H1 (cell line): ENCODE data around the gene SKA3. TPM values are rescaled to one million over a fixed set of nuclear protein-coding genes. Genes with fewer than 3 reads are reported as not detected.

Experiments used
- CTCF ChIA-PET: fragments of 300-600 bp; sonication (Branson Sonifier 250); formaldehyde crosslinking; loops from one replicate; lab custom pipeline; 2021; ENCODE audit not compliant: partially characterized antibody; lab: Charles Lee
- POLR2A ChIA-PET: fragments of 300-600 bp; sonication (Branson Sonifier 250); formaldehyde crosslinking; loops from one replicate; lab custom pipeline; 2021; ENCODE audit warnings: inconsistent platforms; ENCODE audit not compliant: partially characterized antibody; lab: Charles Lee
- DNase-seq, 2 experiments: peaks; one replicate each; pipeline versions ENCODE4 v3.0.0 to v3.0.0-alpha.2; 2010 to 2022; ENCODE audit warnings: low spot score in 2 of 2, low read depth in 1 of 2, mixed read lengths in 1 of 2
- FAIRE-seq: peaks from 2 replicates; lab custom pipeline; 2011; peaks lifted over from hg19 to GRCh38; lab: Jason Lieb, UNC
- H2AFZ ChIP-seq: 2 replicates; pipeline ENCODE4 v1.8.1; 2012; ENCODE audit warnings: low read length, inconsistent platforms
- H2AK5ac ChIP-seq: 2 replicates; pipeline ENCODE4 v1.6.1; 2013; ENCODE audit warnings: low read depth, low read length
- H2BK120ac ChIP-seq: replicated peaks from 2 replicates; pipeline ENCODE3; 2013; ENCODE audit warnings: low read depth, low read length, inconsistent platforms
- H2BK12ac ChIP-seq: 2 replicates; pipeline ENCODE4 v1.6.1; 2013; ENCODE audit warnings: low read depth, low read length
- H2BK15ac ChIP-seq: 2 replicates; pipeline ENCODE4 v1.6.1; 2013; ENCODE audit warnings: low read length
- H2BK20ac ChIP-seq: 2 replicates; pipeline ENCODE4 v1.6.1; 2013; ENCODE audit warnings: low read length
- H2BK5ac ChIP-seq: 2 replicates; pipeline ENCODE4 v1.6.1; 2013; ENCODE audit warnings: low read depth, low read length
- H3K14ac ChIP-seq: 2 replicates; pipeline ENCODE4 v1.6.1; 2013; ENCODE audit warnings: inconsistent platforms; ENCODE audit not compliant: insufficient read length
- H3K18ac ChIP-seq: 2 replicates; pipeline ENCODE4 v1.6.1; 2013; ENCODE audit warnings: low read length; ENCODE audit errors: extremely low read depth
- H3K23ac ChIP-seq: 2 replicates; pipeline ENCODE4 v1.6.1; 2013; ENCODE audit warnings: inconsistent platforms; ENCODE audit not compliant: insufficient read length
- H3K23me2 ChIP-seq: 2 replicates; pipeline ENCODE4 v1.6.1; 2013; ENCODE audit warnings: low read depth, low read length
- H3K27ac ChIP-seq: 2 replicates; pipeline ENCODE4 v1.6.1; 2011; ENCODE audit warnings: low read depth, low read length, inconsistent platforms
- H3K27me3 ChIP-seq, 4 experiments: replicated peaks in 1 of 4; 1 replicate in 1 of 4; 2 replicates in 3 of 4; pipeline versions ENCODE4 v1.6.1 to v1.8.1; 2011 to 2013; ENCODE audit warnings: low read length in 3 of 4, mild to moderate bottlenecking in 3 of 4, inconsistent platforms in 2 of 4, mixed read lengths in 2 of 4, moderate library complexity in 1 of 4; ENCODE audit not compliant: control insufficient read depth in 3 of 4, insufficient read depth in 3 of 4; ENCODE audit errors: extremely low read depth in 1 of 4
- H3K36me3 ChIP-seq, 4 experiments: 2 replicates each; pipeline versions ENCODE4 v1.6.1 to v1.8.1; 2011 to 2013; ENCODE audit warnings: mild to moderate bottlenecking in 4 of 4, low read length in 3 of 4, moderate library complexity in 2 of 4, control low read depth in 1 of 4, inconsistent platforms in 1 of 4; ENCODE audit not compliant: insufficient read depth in 4 of 4, control insufficient read depth in 2 of 4
- H3K4ac ChIP-seq: replicated peaks from 2 replicates; pipeline ENCODE3; 2013; ENCODE audit warnings: low read length, low read depth, mixed read lengths, inconsistent platforms; ENCODE audit not compliant: insufficient read length
- H3K4me1 ChIP-seq, 4 experiments: replicated peaks in 1 of 4; 1 replicate in 1 of 4; 2 replicates in 3 of 4; pipeline versions ENCODE4 v1.6.1 to v1.8.1; 2011 to 2013; ENCODE audit warnings: low read length in 3 of 4, inconsistent platforms in 2 of 4, mixed read lengths in 1 of 4; ENCODE audit not compliant: insufficient read depth in 4 of 4, control insufficient read depth in 3 of 4
- H3K4me2 ChIP-seq, 2 experiments: 2 replicates each; pipeline versions ENCODE4 v1.6.1 to v1.8.1; 2011 to 2013; ENCODE audit warnings: low read depth in 2 of 2, low read length in 2 of 2, control low read depth in 1 of 2, inconsistent platforms in 1 of 2, mild to moderate bottlenecking in 1 of 2; ENCODE audit not compliant: insufficient read depth in 1 of 2
- H3K4me3 ChIP-seq, 4 experiments: fragments of 200-600, 300-600 bp in 1 of 4; sonication (generic), shearing (Covaris generic), sonication (Bioruptor Twin) in 1 of 4; 2 replicates each; pipeline versions ENCODE4 v1.5.1 to v1.8.1; 2011 to 2016; ENCODE audit warnings: low read length in 4 of 4, low read depth in 3 of 4, control low read depth in 2 of 4, inconsistent platforms in 2 of 4, mild to moderate bottlenecking in 2 of 4, mixed read lengths in 1 of 4, moderate library complexity in 1 of 4; ENCODE audit not compliant: insufficient read depth in 2 of 4; ENCODE audit errors: extremely low read depth in 1 of 4
- H3K56ac ChIP-seq: replicated peaks from 2 replicates; pipeline ENCODE3; 2013; ENCODE audit warnings: low read depth, mild to moderate bottlenecking, mixed read lengths, low read length, inconsistent platforms; ENCODE audit not compliant: insufficient read length
- H3K79me1 ChIP-seq: 2 replicates; pipeline ENCODE4 v1.6.1; 2013; ENCODE audit warnings: low read depth, low read length, control low read depth
- H3K79me2 ChIP-seq, 2 experiments: 2 replicates each; pipeline versions ENCODE4 v1.6.1 to v1.8.1; 2012 to 2013; ENCODE audit warnings: low read length in 2 of 2, mild to moderate bottlenecking in 2 of 2, inconsistent platforms in 1 of 2; ENCODE audit not compliant: insufficient read depth in 2 of 2, control insufficient read depth in 1 of 2
- H3K9ac ChIP-seq, 4 experiments: replicated peaks in 1 of 4; 1 replicate in 1 of 4; 2 replicates in 3 of 4; pipeline versions ENCODE4 v1.6.1 to v1.8.1; 2011 to 2013; ENCODE audit warnings: low read depth in 3 of 4, low read length in 3 of 4, control low read depth in 2 of 4, mild to moderate bottlenecking in 2 of 4, moderate library complexity in 2 of 4, inconsistent platforms in 1 of 4; ENCODE audit errors: extremely low read depth in 1 of 4
- H3K9me3 ChIP-seq, 2 experiments: 2 replicates each; pipeline versions ENCODE4 v1.6.1 to v1.8.1; 2012 to 2013; ENCODE audit warnings: mild to moderate bottlenecking in 2 of 2, moderate library complexity in 2 of 2, control low read depth in 1 of 2, inconsistent platforms in 1 of 2, low read depth in 1 of 2, low read length in 1 of 2, mixed read lengths in 1 of 2; ENCODE audit not compliant: insufficient read depth in 2 of 2
- H4K20me1 ChIP-seq, 2 experiments: replicated peaks in 1 of 2; 2 replicates each; pipeline versions ENCODE3 to v1.8.1; 2011 to 2013; ENCODE audit warnings: inconsistent platforms in 2 of 2, low read length in 2 of 2, mild to moderate bottlenecking in 1 of 2; ENCODE audit not compliant: insufficient read depth in 2 of 2, control insufficient read depth in 1 of 2
- H4K5ac ChIP-seq: 2 replicates; pipeline ENCODE4 v1.6.1; 2013; ENCODE audit warnings: low read length, low read depth, mixed read lengths, inconsistent platforms; ENCODE audit not compliant: insufficient read length
- H4K8ac ChIP-seq: 2 replicates; pipeline ENCODE4 v1.8.0; 2013; ENCODE audit warnings: mild to moderate bottlenecking, moderate library complexity, low read length, inconsistent platforms; ENCODE audit not compliant: insufficient read depth; ENCODE audit errors: extremely low read depth
- H4K91ac ChIP-seq: replicated peaks from 2 replicates; pipeline ENCODE3; 2013; ENCODE audit warnings: low read length, mixed read lengths, inconsistent platforms; ENCODE audit not compliant: insufficient read length
- WGBS, 2 experiments: shearing (Covaris generic) in 1 of 2; methylation state at CpG; one replicate each; pipeline versions ENCODE4 v1.1.6 to v1.1.7; 2013 to 2015; ENCODE audit warnings: low lambda C conversion rate in 2 of 2, mixed read lengths in 2 of 2, inconsistent platforms in 1 of 2, low coverage in 1 of 2, missing lambda C conversion rate in 1 of 2; ENCODE audit not compliant: insufficient replicate concordance in 2 of 2, insufficient coverage in 1 of 2, insufficient read length in 1 of 2; ENCODE audit errors: extremely low coverage in 1 of 2, missing lambda C conversion rate in 1 of 2; 5-methylcytosine and 5-hydroxymethylcytosine counted together
- polyA plus RNA-seq, 7 experiments: library from polyadenylated mRNA; depleted of rRNA in 3 of 7; stranded (reverse) in 5 of 7; unstranded in 2 of 7; fragments of >200 nt in 5 of 7; fragments of 200-250 nt in 2 of 7; gene quantifications; 1 replicate in 5 of 7; 2 replicates in 1 of 7; 4 replicates in 1 of 7; pipeline versions ENCODE4 v1.2.1 to v1.2.3, GENCODE V29; 2011 to 2013; ENCODE audit warnings: missing spikeins in 2 of 7, mixed read lengths in 2 of 7
- total RNA-seq: library from RNA; stranded (reverse); fragmentation: NEBNext Ultra II Directional; extraction: Animal tissue kit (Norgen Biotek cat#: 25700); gene quantifications from 2 replicates; pipeline ENCODE4 v1.2.1, GENCODE V29; 2021

SKA3 gene
- total and polyA plus RNA-seq, 2 of the 8 experiments (the other 6 are each of a cell fraction or from before 2014, with no cell fraction given), result 32.3 to 63.7 TPM

- Histone ChIP-seq H2BK20ac (0 out of 2 replicates have a peak overlapping the region, but pooled peaks have one; percentile 49), H3K23ac (no peak overlapping the region), H3K4me3 (no peak overlapping the region), H2BK12ac (no peak overlapping the region), H3K23me2 (no peaks in the 10 kb centered on the region), H4K20me1 (no peaks in the 10 kb centered on the region), H2BK120ac (no peak overlapping the region), H2BK5ac (no peak overlapping the region), H3K4ac (no peak overlapping the region), H3K56ac (no peak overlapping the region), H2AFZ (no peak overlapping the region), H2BK15ac (no peak overlapping the region), H3K36me3 (no peaks in the 10 kb centered on the region; a peak in 1 of 8 replicates), H3K27me3 (no peaks in the 10 kb centered on the region), H3K79me1 (no peaks in the 10 kb centered on the region), H3K4me2 (no peak overlapping the region), H3K14ac (no peak overlapping the region), H4K91ac (no peak overlapping the region), H3K9ac (no peak overlapping the region), H2AK5ac (no peak overlapping the region), H4K8ac (no peak overlapping the region), H3K79me2 (no peaks in the 10 kb centered on the region), H3K27ac (no peak overlapping the region), H3K9me3 (0 out of 4 replicates have a peak, but pooled peaks cover 0 to under 1% of the 10 kb centered on the region in 2 experiments), H4K5ac (no peak overlapping the region), H3K4me1 (peaks cover 0 to 7% (median 3%) of the 10 kb centered on the region in 4 experiments; a peak in 3 of 7 replicates), H3K18ac (no peak overlapping the region)
- WGBS, 2 experiments, result 86% methylated on average over 5 of the region's 5 CpGs; no CpG with 5 or more reads in 1 of the 2 experiments
- FAIRE-seq, result no peak
- ChIA-PET POLR2A (no interaction called here), CTCF (interaction anchor here (1.5 kb wide), 1 partner anchor 16 kb away, joined by 3 read pairs; no protein-coding TSS in a partner anchor)
- no peak for DNase-seq
Measured at GRCh38 chr13:21118180-21118579, 58.2 kb downstream of the SKA3 start.
